Measurements from ENCODE around the gene MS4A10. TPM values are rescaled to one million over a fixed set of nuclear protein-coding genes. Genes with fewer than 3 reads are reported as not detected.

Gene MS4A10
- polyA plus RNA-seq, 1 donor (not counting 4 experiments of a cell fraction or from before 2014, with no cell fraction given) = not detected

- TF ChIP-seq CTCF (optimal IDR thresholded peaks at IDR 0.05 in 1 of 3, IDR thresholded peaks at IDR 0.05 in 1 of 3, conservative IDR thresholded peaks at IDR 0.05 in 1 of 3; ENCODE audit: extremely low read depth in 1 of 3, insufficient read depth in 2 of 3, low read length in 3 of 3) (no peak), EZH2 (IDR thresholded peaks at IDR 0.05; ENCODE audit: low read length) (no peak)
- peaks cover 25 to 43% of the 10 kb centered on the region in 2 experiments for H3K36me3 ChIP-seq (ENCODE audit: control insufficient read depth in 2 of 2, extremely low read depth in 1 of 2, insufficient read depth in 2 of 2, low read length in 2 of 2)
- peaks cover 8% of the 10 kb centered on the region for H4K20me1 ChIP-seq (ENCODE audit: control insufficient read depth, extremely low read depth, insufficient read depth, low read length)
- peaks cover 21% of the 10 kb centered on the region for H3K4me1 ChIP-seq (ENCODE audit: control insufficient read depth, extremely low read depth, insufficient read depth, low read length)
- dilution Hi-C loops (cut with MboI; ENCODE audit: extremely low pct_ligation_motif_present, low sequenced_read_pairs) = no loop called here
- H3K27ac ChIP-seq (ENCODE audit: control insufficient read depth, insufficient read depth, low read length) = no peak overlapping the region
- FAIRE-seq (no peak), DNase-seq (ENCODE audit: low read depth, low spot score) (no peak)
- no peak overlapping the region for H3K4me2 ChIP-seq (ENCODE audit: control insufficient read depth, extremely low read depth, insufficient read depth, low read depth, low read length)
- H3K9me1 ChIP-seq (ENCODE audit: control insufficient read depth, extremely low read depth, insufficient read depth, low read length) = no peaks in the 10 kb centered on the region
- no peak overlapping the region for H3K9ac ChIP-seq (ENCODE audit: control insufficient read depth, extremely low read depth, insufficient read depth, low read length)
- no peaks in the 10 kb centered on the region for H3K27me3 ChIP-seq (ENCODE audit: control insufficient read depth, extremely low read depth, insufficient read depth, low read length)
- peaks cover 34% of the 10 kb centered on the region for H3K79me2 ChIP-seq (ENCODE audit: control insufficient read depth, insufficient read depth, low read length)
- H2AFZ ChIP-seq (ENCODE audit: control insufficient read depth, low read length) = no peak overlapping the region
- no peak overlapping the region for H3K4me3 ChIP-seq (ENCODE audit: control insufficient read depth in 2 of 3, extremely low read depth in 1 of 3, insufficient read depth in 2 of 3, low read depth in 1 of 3, low read length in 3 of 3)
- no peaks in the 10 kb centered on the region for H3K9me3 ChIP-seq (ENCODE audit: control insufficient read depth, low read depth, low read length)
Measured at GRCh38 chr11:60847896-60848295, 62.8 kb downstream of the MS4A10 start.

- Histone ChIP-seq H3K27me3 (ENCODE audit: control insufficient read depth, extremely low read depth, insufficient read depth, low read length) (no peaks in the 10 kb centered on the region), H4K20me1 (ENCODE audit: control insufficient read depth, extremely low read depth, insufficient read depth, low read length) (peaks cover 8% of the 10 kb centered on the region), H3K9me3 (ENCODE audit: control insufficient read depth, low read depth, low read length) (no peaks in the 10 kb centered on the region), H3K79me2 (ENCODE audit: control insufficient read depth, insufficient read depth, low read length) (peaks cover 26% of the 10 kb centered on the region), H3K4me1 (ENCODE audit: control insufficient read depth, extremely low read depth, insufficient read depth, low read length) (peaks cover 16% of the 10 kb centered on the region), H3K9me1 (ENCODE audit: control insufficient read depth, extremely low read depth, insufficient read depth, low read length) (no peaks in the 10 kb centered on the region), H3K4me3 (ENCODE audit: control insufficient read depth in 2 of 3, extremely low read depth in 1 of 3, insufficient read depth in 2 of 3, low read depth in 1 of 3, low read length in 3 of 3) (no peak overlapping the region), H3K9ac (ENCODE audit: control insufficient read depth, extremely low read depth, insufficient read depth, low read length) (no peak overlapping the region), H2AFZ (ENCODE audit: control insufficient read depth, low read length) (no peak overlapping the region), H3K36me3 (ENCODE audit: control insufficient read depth in 2 of 2, extremely low read depth in 1 of 2, insufficient read depth in 2 of 2, low read length in 2 of 2) (peaks cover 25 to 43% of the 10 kb centered on the region in 2 experiments), H3K4me2 (ENCODE audit: control insufficient read depth, extremely low read depth, insufficient read depth, low read depth, low read length) (no peak overlapping the region), H3K27ac (ENCODE audit: control insufficient read depth, insufficient read depth, low read length) (no peak overlapping the region)
- dilution Hi-C loops (cut with MboI; ENCODE audit: extremely low pct_ligation_motif_present, low sequenced_read_pairs) = no loop called here
- FAIRE-seq (no peak), DNase-seq (ENCODE audit: low read depth, low spot score) (no peak)
- TF ChIP-seq EZH2 (IDR thresholded peaks at IDR 0.05; ENCODE audit: low read length) (no peak), CTCF (optimal IDR thresholded peaks at IDR 0.05 in 1 of 3, IDR thresholded peaks at IDR 0.05 in 1 of 3, conservative IDR thresholded peaks at IDR 0.05 in 1 of 3; ENCODE audit: extremely low read depth in 1 of 3, insufficient read depth in 2 of 3, low read length in 3 of 3) (no peak)
Measured at GRCh38 chr11:60848714-60849151, 63.6 kb downstream of the MS4A10 start.
